Effector memory CD4-positive, alpha-beta T cell (primary cell): Measurements from ENCODE around the gene MAPK1.
"Not testable (repeated sequence)": the region's sequence is repeated elsewhere in the genome, so short reads cannot be mapped to it uniquely, and the experiment has no call there.

ENCODE experiments used
- DNase-seq, 3 donors: peaks; one replicate each; pipeline ENCODE4 v3.0.0-alpha.2; 2020
- H3K27ac ChIP-seq: 2 replicates; pipeline ENCODE4 v1.7.0; 2013; ENCODE audit warnings: mild to moderate bottlenecking, low read length, moderate library complexity; ENCODE audit not compliant: insufficient read depth, poor library complexity, severe bottlenecking
- H3K27me3 ChIP-seq: replicated peaks from 2 replicates; pipeline ENCODE4 v1.7.0; 2013; ENCODE audit warnings: mild to moderate bottlenecking, low read length; ENCODE audit not compliant: insufficient read depth, control insufficient read depth, poor library complexity, severe bottlenecking
- H3K36me3 ChIP-seq: 2 replicates; pipeline ENCODE4 v1.7.0; 2013; ENCODE audit warnings: mild to moderate bottlenecking, low read length, moderate library complexity; ENCODE audit not compliant: control insufficient read depth, insufficient read depth
- H3K4me1 ChIP-seq: 2 replicates; pipeline ENCODE4 v1.7.0; 2013; ENCODE audit warnings: low read length, mild to moderate bottlenecking; ENCODE audit not compliant: control insufficient read depth, insufficient read depth, poor library complexity, severe bottlenecking
- H3K4me3 ChIP-seq: 2 replicates; pipeline ENCODE4 v1.7.0; 2013; ENCODE audit warnings: low read length, low read depth, mild to moderate bottlenecking; ENCODE audit not compliant: insufficient read depth, poor library complexity, severe bottlenecking
- H3K9me3 ChIP-seq: 2 replicates; pipeline ENCODE4 v1.7.0; 2013; ENCODE audit warnings: mild to moderate bottlenecking, low read length, moderate library complexity; ENCODE audit not compliant: control insufficient read depth

Gene MAPK1

GRCh38 chr22:21903283-21903682 is 35.8 kb upstream of the MAPK1 start:
- Histone ChIP-seq H3K36me3 (no peaks in the 10 kb centered on the region), H3K9me3 (no peaks in the 10 kb centered on the region), H3K4me3 (no peak overlapping the region), H3K27ac (no peak overlapping the region), H3K4me1 (no peaks in the 10 kb centered on the region), H3K27me3 (no peaks in the 10 kb centered on the region)
- no peak for DNase-seq

GRCh38 chr22:21902296-21903087 is 35.0 kb upstream of the MAPK1 start:
- DNase-seq: no peak
- no peak overlapping the region for H3K27ac ChIP-seq
- H3K27me3 ChIP-seq: no peaks in the 10 kb centered on the region
- H3K9me3 ChIP-seq: no peaks in the 10 kb centered on the region
- H3K4me1 ChIP-seq: no peaks in the 10 kb centered on the region
- H3K36me3 ChIP-seq: no peaks in the 10 kb centered on the region
- H3K4me3 ChIP-seq: no peak overlapping the region

GRCh38 chr22:21898354-21898896 is 31.0 kb upstream of the MAPK1 start:
- H3K9me3 ChIP-seq: no peaks in the 10 kb centered on the region
- no peaks in the 10 kb centered on the region for H3K27me3 ChIP-seq
- no peaks in the 10 kb centered on the region for H3K36me3 ChIP-seq
- no peak overlapping the region for H3K4me3 ChIP-seq
- no peak for DNase-seq
- no peak overlapping the region for H3K27ac ChIP-seq
- no peaks in the 10 kb centered on the region for H3K4me1 ChIP-seq

DNA sequence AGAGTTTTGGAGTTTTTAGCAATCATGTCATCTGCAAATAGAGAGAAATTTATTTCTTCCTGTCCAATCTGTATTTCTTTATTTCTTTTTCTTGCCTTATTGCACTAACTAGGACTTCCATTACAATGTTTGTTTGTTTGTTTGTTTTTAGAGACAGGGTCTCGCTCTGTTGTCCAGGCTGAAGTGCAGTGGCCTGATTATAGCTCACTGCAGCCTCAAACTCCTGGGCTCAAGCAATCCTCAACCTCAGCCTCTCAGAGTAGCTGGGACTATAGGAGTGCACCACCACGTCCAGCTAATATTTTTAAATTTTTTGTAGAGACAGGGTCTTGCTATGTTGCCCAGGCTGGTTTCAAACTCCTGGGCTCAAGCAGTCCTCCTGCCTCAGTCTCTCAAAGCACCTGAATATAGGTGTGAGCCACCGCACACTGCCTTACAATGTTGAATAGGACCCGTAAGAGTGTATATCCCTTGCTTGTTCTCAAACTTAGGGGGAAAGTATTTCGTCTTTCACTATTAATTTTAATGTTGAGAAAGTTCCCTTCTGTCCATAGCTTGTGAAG is 29.6 kb upstream of the MAPK1 start:
- Histone ChIP-seq H3K27me3 (no peaks in the 10 kb centered on the region), H3K9me3 (no peaks in the 10 kb centered on the region), H3K27ac (no peak overlapping the region), H3K36me3 (no peaks in the 10 kb centered on the region), H3K4me3 (no peak overlapping the region), H3K4me1 (no peaks in the 10 kb centered on the region)
- no peak for DNase-seq

DNA sequence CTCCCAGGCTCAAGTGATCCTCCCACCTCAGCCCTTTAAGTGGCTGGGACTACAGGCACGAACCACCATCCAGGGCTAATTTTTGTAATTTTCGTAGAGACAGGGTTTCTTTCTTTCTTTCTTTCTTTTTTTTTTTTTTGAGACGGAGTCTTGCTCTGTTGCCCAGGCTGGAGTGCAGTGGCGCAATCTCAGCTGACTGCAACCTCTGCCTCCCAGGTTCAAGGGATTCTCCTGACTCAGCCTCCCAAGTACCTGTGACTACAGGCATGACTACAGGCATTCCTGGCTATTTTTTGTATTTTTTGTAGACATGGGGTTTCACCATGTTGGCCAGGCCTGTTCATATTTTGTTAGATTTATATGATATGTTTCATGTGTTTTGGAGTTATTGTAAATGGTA is 28.8 kb upstream of the MAPK1 start:
- not testable (repeated sequence) for H3K27me3 ChIP-seq, H3K36me3 ChIP-seq, H3K27ac ChIP-seq, H3K4me1 ChIP-seq, H3K4me3 ChIP-seq, DNase-seq, H3K9me3 ChIP-seq

- Histone ChIP-seq H3K9me3 (no peaks in the 10 kb centered on the region), H3K27me3 (no peaks in the 10 kb centered on the region), H3K4me1 (no peaks in the 10 kb centered on the region), H3K4me3 (no peak overlapping the region), H3K27ac (no peak overlapping the region), H3K36me3 (no peaks in the 10 kb centered on the region)
- no peak for DNase-seq
Measured at GRCh38 chr22:21894799-21895198, 27.4 kb upstream of the MAPK1 start.

GRCh38 chr22:21889251-21889990 is 22.0 kb upstream of the MAPK1 start:
- DNase-seq: no peak
- Histone ChIP-seq H3K4me3 (no peak overlapping the region), H3K27me3 (no peaks in the 10 kb centered on the region), H3K36me3 (no peaks in the 10 kb centered on the region), H3K4me1 (no peaks in the 10 kb centered on the region), H3K9me3 (no peaks in the 10 kb centered on the region), H3K27ac (no peak overlapping the region)

DNA sequence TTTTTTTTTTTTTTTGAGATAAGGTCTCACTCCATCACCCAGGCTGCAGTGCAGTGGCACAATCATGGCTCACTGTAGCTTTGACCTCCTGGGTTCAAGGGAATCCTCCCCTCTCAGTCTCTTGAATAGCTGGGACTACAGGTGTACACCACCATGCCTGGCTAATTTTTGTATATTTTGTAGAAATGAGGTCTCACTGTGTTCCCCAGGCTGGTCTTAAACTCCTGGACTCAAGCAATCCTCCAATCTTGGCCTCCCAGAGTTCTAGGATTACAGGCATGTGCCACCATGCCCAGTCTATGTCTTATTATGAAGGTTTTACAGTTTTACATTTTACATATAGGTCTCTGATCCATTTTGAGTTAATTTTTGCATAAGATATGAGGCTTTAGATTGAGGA is 20.4 kb upstream of the MAPK1 start:
- H3K4me1 ChIP-seq: no peaks in the 10 kb centered on the region
- H3K9me3 ChIP-seq: no peaks in the 10 kb centered on the region
- DNase-seq: no peak
- no peaks in the 10 kb centered on the region for H3K36me3 ChIP-seq
- no peak overlapping the region for H3K4me3 ChIP-seq
- no peak overlapping the region for H3K27ac ChIP-seq
- no peaks in the 10 kb centered on the region for H3K27me3 ChIP-seq

DNA sequence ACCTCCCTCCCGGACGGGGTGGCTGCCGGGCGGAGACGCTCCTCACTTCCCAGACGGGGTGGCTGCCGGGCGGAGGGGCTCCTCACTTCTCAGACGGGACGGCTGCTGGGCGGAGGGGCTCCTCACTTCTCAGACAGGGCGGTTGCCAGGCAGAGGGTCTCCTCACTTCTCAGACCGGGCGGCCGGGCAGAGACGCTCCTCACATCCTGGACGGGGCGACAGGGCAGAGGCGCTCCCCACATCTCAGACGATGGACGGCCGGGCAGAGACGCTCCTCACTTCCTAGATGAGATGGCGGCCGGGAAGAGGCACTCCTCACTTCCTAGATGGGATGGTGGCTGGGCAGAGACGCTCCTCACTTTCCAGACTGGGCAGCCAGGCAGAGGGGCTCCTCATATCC is 16.5 kb upstream of the MAPK1 start:
- H3K4me3 ChIP-seq, H3K27me3 ChIP-seq, H3K27ac ChIP-seq, H3K9me3 ChIP-seq, DNase-seq, H3K4me1 ChIP-seq, H3K36me3 ChIP-seq: not testable (repeated sequence)

DNA sequence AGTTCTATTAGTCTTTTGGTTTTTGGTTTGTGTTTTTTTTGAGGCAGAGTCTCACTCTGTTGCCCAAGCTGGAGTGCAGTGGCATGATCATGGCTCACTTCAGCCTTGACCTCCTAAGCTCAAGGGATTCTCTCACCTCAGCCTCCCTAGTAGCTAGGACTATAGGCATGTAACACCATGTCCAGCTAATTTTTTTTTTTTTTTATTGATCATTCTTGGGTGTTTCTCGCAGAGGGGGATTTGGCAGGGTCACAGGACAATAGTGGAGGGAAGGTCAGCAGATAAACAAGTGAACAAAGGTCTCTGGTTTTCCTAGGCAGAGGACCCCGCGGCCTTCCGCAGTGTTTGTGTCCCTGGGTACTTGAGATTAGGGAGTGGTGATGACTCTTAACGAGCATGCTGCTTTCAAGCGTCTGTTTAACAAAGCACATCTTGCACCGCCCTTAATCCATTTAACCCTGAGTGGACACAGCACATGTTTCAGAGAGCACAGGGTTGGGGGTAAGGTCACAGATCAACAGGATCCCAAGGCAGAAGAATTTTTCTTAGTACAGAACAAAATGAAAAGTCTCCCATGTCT is 15.4 kb upstream of the MAPK1 start:
- H3K9me3 ChIP-seq, H3K27me3 ChIP-seq, H3K4me3 ChIP-seq, H3K36me3 ChIP-seq, DNase-seq, H3K27ac ChIP-seq, H3K4me1 ChIP-seq: not testable (repeated sequence)
